HG03442 (cell line): ENCODE data around the gene CNDP1.

ENCODE experiments used
- ATAC-seq: cut with Tn5 transposase; IDR thresholded peaks from one replicate; pipeline ENCODE4 v1.9.1; 2021; ENCODE audit warnings: mild to moderate bottlenecking, moderate library complexity; ENCODE audit not compliant: unreplicated experiment

CNDP1 gene

DNA sequence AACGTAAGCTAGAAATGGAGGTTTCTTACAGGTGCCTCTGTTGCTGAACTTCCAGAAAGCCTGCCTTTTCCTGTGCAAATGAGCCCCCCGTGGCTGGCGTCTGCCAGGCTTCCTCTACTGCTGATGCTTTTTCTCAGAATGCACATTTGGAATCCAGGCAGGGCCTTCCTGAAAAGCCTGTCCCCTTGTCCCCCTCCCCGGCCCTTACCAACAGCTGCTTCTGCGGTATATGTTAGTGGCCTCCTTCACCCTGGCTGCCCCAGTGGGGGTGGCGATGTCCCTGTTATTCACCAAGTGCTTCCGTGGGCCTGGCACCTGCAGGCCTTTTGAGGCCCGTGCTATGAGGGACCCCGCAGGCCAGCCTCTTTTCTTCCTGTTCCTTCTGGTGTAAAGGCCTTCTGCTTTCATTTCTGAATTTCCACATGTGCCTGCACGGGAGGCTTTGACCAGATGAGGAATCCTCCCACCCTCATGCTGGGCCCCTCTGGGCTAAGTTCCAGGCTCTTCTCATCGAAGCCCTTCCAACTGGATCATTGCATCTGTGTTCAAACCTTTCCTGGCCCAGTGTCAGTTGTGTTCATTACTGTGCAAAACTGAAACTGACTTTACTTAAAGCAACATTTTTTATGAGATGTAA lies 27.7 kb upstream of the CNDP1 start:
- ATAC-seq = no peak

DNA sequence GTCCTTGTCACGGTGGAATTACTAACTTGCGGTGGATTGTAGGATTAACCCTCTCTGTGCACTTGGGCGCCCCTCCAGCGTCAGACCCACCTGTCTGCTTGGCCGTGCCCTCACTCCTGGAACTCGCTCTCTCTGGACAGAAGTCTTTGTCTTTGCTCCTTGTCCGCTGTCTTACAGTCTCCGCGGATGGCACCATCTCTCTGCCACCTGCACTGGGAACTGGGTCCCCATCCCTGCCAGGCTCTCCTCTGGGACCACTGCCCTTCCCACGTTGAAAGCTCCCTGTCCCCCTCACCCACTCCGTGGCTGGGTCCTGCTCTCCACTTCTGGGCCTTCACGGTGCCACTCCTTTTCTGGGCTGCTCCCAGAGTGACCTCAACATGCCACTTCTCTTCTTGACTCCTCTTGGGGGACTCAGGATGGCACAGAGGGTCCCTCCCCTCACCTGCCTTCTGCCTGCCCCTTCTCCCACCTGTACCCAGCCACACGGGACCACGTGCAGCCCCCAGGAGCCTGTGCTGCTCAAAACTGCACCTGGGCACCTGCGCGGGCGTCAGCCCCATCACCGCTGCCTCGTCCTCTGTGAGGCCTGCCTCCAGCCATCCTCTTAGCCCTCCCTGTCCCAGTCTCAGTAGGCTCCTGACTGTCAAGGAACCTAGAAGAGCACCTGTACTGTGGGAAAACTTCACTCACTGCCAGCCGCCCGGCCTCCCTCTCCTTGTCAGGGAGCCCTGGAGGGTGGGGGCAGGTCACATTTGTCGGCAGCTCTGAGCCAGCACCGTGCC lies 27.0 kb upstream of the CNDP1 start:
- ATAC-seq = no peak

DNA sequence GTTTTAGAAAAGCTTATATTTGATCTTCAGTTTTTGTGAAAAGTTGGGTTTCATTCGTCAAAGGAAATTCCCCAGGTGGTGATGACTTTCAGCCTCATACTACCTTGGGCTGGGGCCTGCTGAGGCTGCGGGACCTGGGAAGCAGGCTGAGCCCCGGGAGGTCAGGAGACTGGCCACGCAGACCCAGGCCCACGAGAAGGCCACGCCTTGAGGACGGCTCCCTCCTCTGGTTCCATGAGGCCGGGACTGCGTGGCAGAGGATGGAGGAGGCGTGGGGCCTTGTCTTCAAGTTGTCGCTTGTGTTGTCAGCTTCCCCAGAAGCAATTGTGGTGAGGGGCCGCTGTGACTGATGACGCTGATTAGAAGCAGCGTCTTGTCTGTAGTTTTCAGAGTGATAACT lies 26.4 kb upstream of the CNDP1 start:
- ATAC-seq = no peak

DNA sequence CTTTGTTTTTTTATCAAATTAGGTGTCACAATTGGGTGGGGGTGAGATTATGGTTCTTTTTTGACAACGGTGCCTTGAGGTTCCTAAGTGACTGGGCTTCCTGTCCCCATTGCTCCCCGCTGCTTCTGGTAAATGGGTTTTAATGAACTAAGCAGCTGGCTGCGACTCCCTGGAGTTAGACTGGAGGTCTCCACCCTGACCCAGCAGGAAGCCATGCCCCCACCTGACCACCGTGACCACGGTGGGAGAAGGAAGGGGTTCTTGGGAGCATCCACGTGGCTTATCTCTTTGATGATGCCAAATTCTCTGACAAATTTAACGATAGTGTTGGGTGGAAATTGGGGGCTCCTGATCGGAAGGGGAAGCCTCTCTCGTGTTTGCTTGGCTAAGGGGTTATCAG lies 25.9 kb upstream of the CNDP1 start:
- ATAC-seq = no peak

DNA sequence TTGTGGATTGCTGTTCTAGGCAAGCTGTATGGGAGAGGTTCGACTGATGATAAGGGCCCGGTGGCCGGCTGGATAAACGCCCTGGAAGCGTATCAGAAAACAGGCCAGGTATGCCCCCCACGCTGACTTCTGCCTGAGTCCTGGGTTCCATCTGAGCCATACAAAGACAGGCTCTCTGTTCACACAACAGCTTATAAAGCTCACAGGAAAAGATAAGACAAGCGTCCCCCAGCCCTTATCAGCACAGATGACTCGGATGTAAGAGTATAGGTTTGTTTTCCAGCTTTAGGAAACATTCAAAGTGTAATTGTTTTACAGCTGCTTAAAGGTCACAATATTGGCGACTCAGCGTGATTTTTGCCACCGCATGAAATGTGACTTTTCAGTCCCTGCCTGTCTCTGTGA lies 25.5 kb upstream of the CNDP1 start:
- no peak for ATAC-seq

DNA sequence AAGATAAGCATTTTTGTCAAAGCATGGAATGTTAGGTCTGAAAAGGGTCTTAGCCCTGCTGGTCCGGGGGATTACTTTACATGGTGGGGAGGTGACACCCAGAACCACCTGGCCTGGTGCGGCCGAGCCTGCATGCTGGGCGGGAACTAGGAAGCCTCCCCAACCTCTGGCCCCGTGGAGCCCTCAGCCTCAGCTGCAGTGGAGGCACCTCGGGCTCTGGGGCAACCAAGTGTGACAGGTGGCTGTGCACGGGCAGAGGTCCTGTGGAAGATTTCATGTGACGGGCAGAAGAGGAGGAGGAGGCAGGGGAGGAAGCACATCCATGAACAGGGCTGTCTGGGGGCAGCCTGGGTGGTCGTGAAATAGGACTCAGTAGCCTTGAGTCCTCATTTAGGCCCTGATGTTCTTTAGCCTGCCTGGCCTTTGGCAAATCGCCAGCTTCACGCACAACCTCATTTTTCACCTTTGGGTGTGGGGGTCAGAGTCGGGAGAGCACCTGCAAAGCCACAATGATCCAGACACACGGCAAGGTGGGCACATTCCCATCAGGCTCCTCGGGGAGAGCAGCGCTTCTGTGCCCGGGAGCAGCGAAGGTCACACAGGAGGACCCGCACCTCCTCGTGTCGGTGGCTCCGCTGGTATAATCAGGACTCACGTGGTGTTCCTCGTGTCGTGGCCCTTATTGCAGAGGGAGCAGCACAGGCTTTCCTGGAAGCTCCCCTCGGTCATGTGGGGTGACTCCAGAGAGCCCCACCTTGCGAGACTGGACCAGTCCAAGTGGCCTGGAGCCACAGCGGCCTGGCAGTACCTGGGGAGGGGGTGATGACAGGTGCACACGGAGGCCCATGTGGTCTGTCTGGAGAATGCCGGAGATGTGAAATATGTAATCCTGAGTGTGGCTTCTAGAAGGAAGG lies 24.2 kb upstream of the CNDP1 start:
- no peak for ATAC-seq

DNA sequence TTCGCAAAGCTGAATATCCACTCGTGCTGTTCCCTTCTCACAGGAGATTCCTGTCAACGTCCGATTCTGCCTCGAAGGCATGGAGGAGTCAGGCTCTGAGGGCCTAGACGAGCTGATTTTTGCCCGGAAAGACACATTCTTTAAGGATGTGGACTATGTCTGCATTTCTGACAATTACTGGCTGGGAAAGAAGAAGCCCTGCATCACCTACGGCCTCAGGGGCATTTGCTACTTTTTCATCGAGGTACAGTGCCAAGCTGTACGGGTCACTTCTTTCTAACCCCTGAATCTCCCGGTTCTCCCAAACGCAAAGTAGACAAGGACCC lies 23.6 kb upstream of the CNDP1 start:
- no peak for ATAC-seq

DNA sequence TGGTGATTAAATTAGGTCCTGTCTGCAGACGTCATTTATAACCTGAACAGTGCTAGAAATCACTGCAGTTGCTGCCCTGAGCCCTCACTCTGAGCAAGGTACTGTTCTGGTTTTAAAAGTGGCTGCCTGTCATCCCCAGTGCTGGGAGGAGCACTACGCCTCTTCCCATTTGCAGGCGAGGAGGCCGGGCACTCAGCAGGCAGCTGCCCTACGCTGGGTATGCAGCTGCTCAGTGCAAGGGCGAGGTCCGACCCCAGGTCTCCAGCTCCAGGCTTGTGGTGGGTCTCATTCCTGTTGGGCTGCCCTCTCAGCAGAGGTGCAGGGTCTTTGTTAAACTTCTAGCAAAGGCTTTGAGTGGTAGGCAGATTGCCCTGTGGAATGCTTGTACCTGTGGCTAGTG lies 22.5 kb upstream of the CNDP1 start:
- no peak for ATAC-seq

DNA sequence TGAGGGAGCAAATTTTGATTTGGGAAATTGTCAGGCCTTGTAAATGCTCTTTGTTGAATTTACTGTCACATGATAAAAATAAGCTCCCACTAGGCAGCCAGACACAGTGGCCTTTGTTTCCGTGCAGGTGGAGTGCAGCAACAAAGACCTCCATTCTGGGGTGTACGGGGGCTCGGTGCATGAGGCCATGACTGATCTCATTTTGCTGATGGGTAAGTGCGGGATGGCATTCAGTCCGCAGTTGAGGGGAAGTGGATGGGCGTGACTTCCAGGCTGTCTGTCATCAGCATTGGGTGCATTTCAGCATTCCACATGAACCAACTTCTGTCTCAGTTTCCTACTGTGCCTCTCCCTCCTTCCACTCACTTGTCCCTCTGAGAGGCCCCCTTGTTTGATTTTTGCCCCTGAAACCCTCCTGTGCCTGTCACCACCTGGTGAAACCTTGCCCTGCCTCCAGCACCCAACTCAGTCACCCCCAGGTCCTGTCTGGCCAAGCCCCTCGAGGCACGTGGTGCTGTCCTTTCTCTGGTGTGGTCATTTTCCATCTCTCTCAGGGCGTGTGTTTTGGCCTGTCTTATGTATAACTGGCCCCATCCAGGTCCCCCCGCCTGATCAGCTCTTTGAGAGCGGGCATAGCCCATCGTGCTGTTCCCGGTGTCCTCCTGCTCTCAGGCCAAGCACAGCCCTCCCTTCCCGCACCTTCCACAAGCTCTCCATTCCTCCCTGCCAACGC lies 21.8 kb upstream of the CNDP1 start:
- ATAC-seq = no peak

DNA sequence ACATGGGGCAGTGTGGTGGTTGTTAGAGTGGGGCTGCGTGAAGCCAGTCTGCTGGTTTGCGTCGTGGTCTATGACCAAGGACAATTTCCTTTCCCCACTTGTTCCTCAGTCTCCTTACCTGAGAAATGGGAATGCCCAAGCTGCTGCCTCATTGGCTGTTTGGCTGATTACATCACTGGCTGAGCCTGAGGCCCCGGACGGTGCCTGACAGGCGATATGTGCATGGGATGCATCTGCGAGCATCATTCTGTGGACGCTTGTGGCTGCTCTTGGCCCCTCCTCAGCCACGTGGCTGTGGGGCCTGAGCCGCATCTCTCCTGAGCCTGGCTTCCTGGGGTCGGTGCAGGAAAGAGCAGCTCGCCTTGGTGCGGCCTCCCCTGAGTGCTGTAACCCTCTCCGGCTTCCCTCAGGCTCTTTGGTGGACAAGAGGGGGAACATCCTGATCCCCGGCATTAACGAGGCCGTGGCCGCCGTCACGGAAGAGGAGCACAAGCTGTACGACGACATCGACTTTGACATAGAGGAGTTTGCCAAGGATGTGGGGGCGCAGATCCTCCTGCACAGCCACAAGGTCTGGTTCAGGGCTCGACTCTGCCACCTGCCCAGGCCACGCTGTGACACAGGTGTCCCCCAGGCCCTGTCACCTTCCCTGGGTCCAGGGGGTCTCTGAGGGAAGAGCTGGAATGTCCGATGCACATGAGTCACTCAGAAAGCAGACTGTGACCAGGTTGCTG lies 21.0 kb upstream of the CNDP1 start:
- ATAC-seq = no peak

DNA sequence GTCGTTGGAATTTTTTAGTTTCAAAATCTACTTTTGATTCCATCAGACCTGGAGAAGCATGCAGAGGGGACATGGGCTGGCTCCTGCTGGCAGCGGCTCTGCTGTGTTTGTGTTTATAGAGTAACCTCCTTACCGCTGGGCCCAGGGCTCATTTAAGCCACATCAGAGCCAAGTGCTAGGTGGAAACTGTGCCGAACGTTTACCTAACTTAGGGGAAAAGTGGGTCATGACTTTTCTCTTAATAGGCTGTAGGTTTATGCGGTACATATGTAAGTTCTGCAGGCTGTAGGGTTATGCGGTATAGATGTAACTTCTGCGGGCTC lies 20.5 kb upstream of the CNDP1 start:
- ATAC-seq = no peak

DNA sequence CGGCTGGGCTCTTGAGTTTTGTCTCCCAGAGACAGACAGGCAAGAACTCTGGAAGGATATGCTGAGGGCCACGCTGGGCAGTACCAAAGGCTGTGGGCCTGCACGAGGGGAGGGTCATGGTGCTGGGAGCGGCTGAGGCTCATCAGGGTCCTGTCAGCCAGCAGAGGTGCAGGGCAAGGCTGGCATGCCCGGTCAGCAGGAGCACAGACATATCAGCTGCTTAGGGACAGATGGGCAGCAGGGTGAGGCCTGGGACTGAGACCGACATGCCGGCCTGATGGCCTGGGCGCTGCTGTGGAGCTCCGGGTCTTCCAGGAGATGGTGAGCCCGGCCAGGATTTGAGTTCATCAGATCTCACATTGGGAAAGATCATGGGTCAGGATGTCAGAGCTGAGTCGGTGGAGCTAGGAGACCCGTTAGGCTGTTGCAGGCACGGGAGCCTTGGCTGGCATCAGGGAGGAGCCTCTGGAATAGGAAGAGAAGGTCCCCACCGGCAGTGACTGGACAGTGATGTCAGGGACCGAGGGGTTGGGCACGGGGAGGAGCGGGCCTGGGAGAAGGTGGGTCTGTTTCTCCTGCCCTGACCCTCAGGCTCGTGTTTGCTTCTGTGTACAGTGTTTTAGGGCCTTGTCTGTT lies 19.3 kb upstream of the CNDP1 start:
- ATAC-seq = no peak

DNA sequence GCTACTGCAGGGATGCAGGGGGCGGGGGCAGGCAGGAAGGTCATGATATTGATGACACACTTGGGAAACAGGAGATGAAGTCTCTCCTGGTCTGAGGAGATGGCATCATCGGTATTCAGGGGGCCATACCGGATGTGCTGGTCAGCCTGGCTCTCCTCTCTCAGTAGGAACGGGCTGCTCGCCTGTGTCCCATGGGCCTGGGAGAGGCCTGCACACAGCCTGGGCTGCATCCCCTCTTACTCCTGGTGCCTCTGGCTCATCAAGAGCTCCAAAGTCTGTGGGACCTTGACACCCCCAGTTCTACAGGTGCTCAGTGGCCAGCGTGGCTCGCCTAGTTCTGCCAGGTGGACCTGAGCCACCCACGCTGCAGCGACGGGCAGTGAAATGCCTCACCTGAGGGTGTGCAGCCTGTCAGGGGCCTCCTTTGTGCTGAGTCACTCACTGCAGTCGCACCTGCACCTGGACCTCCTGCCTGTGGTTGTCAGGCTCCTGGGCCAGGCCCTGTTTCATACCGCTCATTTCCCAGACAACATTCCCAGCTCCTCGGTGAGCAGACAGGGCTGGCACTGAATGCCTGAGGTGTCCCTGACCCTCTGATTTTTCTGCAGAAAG lies 18.6 kb upstream of the CNDP1 start:
- ATAC-seq = no peak

DNA sequence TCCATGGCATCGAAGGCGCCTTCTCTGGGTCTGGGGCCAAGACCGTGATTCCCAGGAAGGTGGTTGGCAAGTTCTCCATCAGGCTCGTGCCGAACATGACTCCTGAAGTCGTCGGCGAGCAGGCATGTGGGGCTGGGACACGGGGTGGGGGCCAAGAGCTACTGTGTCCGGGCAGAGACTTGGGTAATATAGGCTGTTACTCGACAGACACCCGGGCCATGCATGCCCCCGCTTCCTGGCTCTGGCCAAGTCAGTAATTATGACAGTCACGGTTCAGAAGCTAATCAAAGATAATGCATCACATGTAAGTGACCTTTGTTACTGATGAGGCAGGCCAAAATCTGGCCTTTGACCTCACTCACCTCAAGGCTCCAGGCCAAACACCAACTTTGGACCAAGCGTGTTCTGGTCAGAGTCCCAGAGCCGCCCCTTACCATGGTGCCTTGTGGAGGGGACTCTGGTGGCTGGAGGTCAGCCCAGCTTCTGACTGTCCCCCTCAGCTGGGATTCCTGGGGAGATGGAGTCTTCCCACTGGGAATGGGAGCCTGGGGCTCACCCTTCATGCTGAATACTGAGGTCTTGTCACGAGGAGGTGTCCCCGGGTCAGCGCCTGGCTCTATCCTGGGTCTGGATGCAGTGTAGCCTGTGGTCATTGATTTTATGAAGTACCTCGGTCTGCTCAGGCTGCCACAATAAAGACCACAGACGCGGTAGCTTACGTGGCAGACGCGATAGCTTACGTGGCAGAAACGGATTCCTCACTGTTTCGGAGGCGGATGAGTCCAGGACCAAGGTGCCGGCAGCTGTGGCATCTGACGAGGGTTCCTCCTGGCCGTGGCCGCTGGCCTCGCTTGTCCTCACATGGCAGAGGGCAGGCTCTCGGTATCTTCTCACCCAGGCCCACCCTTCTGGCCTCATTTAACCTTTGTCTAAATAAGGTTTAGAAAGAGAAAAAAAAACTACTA lies 17.7 kb upstream of the CNDP1 start:
- no peak for ATAC-seq

DNA sequence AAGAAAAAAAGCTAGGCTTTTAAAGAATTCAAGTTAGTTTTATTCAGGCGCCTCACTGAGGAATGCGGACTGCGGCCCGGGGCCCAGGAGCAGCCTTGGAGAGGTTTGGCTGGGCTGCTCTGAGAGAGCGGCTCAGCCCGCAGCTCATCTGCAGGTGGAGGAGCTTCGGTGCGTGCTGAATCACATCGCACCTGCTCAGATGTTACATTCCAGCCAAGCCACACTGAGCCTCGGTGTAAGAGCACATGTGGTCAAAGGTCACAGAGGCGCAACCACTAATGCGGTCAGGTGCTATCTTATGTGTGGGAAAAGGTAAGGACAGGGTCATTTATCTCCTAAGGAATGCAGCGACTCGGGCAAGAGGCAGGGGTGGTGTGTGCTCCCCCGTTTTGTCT lies 17.1 kb upstream of the CNDP1 start:
- no peak for ATAC-seq

DNA sequence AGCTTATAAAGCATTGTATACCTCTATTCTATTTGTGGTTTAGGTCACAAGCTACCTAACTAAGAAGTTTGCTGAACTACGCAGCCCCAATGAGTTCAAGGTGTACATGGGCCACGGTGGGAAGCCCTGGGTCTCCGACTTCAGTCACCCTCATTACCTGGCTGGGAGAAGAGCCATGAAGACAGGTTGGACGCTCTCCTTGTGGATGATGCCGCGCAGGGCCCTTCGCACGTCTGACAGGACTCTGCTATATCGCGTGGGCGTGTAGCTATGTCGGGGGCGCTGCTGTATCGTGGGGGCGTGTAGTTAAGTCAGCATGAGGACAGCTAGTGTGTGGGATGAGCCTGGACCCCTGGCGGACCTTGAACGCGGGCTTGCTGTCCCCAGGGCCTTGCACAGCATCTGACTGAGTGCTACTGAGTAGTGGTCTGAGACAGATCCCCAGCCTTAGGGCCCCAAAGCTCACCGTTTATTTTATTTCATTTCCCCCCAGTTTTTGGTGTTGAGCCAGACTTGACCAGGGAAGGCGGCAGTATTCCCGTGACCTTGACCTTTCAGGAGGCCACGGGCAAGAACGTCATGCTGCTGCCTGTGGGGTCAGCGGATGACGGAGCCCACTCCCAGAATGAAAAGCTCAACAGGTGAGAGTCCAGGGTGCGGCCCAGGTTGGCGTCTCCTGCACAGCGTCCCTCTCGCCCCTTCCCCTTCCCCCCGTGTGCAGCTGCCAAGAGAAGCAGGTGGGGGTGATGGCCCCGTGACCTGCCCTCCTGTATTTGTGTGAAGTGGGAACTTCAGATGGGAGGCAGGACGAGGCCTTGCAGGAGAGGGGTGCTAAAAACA lies 15.6 kb upstream of the CNDP1 start:
- ATAC-seq = no peak

DNA sequence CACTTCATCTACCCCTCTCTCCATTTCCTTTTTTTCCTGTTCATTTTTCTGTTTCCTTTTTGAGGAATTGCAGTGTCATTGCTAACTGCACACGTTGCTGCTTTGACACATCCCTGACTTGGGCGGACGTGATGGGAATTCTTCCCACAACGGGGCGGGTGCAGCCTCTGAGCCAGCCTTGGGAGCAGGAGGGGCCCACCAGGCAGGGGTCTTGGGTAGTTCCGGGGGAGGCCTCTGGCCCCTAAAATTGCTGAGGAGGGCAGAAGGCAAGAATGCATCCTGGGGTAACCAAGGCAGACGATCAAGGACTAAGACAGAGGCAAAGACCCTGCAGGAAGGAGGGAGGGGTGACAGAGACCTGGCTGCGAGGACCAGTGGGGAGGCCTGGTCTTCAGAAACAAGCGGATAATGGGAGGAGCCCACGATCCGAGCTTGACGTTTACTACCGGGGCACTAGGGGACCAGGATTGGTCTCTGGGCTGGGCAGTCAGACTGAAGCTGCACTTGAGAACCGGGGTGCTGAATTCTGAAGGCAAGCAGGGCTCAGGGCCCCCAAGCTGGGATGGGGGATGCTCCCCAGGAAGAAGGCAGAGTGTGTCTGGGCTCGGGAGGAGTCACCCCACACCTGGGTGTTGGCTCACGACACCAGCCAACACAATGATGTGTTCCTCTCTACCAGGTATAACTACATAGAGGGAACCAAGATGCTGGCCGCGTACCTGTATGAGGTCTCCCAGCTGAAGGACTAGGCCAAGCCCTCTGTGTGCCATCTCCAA lies 14.8 kb upstream of the CNDP1 start:
- no peak for ATAC-seq
